Ramos (cell line): ENCODE data around the gene CD99L2.

Experiments
- in situ Hi-C: fragments of 300-500 bp; cut with MboI; formaldehyde crosslinking; loops from one replicate; pipeline ENCODE4 v1.14.3; 2022; ENCODE audit warnings: low sequenced_read_pairs; ENCODE audit not compliant: unreplicated experiment

Gene CD99L2, protein sequence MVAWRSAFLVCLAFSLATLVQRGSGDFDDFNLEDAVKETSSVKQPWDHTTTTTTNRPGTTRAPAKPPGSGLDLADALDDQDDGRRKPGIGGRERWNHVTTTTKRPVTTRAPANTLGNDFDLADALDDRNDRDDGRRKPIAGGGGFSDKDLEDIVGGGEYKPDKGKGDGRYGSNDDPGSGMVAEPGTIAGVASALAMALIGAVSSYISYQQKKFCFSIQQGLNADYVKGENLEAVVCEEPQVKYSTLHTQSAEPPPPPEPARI

GRCh38 chrX:150898343-150899190 is at the start of gene CD99L2:
CD99L2 (minus strand) TSS chrX:150898668; CDS start chrX:150898588, 80 bp downstream.
- in situ Hi-C loops = no loop called here

GRCh38 chrX:150944233-150944632 is 45.8 kb upstream of the CD99L2 start:
- in situ Hi-C loops = no loop called here

DNA sequence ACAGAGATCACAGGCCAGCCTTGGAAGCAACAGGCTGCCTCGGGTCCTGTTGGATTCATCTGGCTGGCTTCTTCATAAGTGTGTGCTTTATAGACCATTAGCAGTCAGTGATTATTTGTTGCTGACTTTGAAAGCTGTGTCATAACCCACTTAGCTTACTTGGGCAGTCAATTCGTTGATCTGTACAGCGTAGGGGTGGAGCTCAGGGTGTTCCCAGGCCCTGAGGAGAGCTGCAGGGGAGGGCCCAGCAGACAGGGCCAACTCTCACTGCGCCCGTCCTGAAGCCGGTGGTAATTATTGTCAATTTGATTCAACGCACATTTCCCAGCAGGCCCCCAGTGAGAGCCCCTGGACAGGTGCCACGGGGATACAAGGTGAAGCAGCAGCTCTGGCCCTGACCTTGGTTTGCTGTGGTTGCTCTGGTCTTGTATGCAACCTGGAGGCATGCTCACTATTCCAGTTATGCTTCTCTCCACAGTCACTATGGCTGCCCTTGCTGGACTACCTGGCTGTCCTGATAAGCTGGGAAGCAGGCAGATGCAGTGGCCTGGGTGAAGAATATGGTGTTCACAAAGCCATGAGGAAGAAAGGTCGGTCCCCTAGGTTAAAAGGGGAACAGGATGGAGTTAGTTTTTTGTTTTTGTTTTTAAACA is 44.6 kb upstream of the CD99L2 start:
- in situ Hi-C loops = no loop called here

- in situ Hi-C loops = no loop called here
Observed at GRCh38 chrX:150941580-150941979, 43.1 kb upstream of the CD99L2 start.

- in situ Hi-C loops = no loop called here
Observed at GRCh38 chrX:150940844-150941495, 42.5 kb upstream of the CD99L2 start.

DNA sequence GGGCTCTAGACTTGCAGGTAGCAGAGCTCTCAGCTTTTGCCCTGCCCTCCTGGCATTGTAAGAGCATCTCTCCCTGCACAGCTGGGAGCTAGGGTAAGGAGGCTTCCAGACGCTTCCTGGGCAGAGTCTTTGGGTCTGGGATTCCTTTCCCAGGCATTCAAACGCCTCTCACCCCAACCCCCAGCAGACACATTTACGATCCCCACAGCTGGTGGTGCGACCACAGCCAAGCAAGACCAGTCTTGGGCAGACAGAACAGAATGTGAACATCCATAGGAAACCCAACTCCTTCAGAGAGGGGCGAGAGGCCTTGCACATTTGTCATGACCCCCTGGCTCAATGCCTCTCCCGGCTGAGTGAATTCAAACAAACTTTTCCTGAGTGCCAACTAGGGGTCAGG is 38.1 kb upstream of the CD99L2 start:
- in situ Hi-C loops = no loop called here

DNA sequence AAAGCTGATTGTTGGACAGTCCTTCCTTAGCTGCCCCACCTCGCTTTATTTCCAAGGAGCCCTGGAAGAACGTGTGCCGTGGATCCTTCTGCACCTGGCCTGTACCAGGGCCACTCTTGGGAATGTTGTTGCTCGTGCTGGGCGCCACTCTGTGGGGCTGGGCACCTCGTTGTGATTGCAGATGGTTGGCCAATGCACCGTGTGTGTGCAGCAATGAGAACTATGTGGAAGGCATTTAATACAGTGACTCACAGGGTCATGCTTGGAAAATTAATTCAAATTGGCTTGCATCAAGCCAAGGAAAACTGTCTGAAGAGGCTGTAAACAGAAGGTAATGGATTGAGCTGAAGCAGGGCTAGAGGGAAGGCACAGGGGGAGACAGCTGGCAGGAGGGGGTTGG is 37.0 kb upstream of the CD99L2 start:
- in situ Hi-C loops = no loop called here

DNA sequence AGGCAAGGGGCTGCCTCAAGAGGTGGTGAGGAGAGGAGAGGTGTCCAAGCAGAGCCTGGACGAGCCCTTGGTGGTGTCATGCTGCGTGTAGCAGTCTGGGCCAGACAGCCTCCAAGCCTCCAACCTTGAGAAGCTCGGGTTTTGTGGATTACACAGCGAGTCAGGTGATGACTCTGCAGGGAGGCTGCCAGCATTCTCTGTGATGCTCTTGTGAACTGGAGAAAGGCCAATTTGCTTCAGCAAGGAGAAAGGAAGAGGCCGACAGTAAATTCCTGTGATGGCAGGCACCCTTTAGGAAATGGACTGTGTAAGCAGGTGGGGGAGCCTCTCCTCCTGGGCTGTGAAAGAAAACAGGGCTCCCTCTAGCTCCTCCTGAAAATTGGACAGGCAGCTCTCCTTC is 36.0 kb upstream of the CD99L2 start:
- in situ Hi-C loops = no loop called here

DNA sequence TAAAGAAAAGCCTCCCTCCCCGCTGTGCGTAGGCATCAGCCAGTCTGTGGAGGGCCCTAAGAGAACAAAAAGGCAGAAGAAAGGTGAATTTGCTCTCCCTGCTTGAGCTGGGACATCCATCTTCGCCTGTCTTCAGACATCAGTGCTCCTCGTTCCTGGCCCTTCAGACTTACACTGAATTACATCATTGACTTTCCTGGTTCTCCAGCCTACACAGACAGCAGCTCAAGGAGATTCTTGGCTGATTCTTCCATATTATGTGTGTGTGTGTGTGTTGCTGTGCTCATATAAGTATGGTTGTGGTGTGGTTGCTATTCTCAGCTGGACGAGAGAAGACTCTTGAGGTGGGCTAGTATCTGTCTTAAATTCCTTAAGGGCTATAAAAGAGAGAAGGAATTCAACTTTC is 35.5 kb upstream of the CD99L2 start:
- in situ Hi-C loops = no loop called here

- in situ Hi-C loops = no loop called here
Observed at GRCh38 chrX:150929058-150929457, 30.6 kb upstream of the CD99L2 start.

DNA sequence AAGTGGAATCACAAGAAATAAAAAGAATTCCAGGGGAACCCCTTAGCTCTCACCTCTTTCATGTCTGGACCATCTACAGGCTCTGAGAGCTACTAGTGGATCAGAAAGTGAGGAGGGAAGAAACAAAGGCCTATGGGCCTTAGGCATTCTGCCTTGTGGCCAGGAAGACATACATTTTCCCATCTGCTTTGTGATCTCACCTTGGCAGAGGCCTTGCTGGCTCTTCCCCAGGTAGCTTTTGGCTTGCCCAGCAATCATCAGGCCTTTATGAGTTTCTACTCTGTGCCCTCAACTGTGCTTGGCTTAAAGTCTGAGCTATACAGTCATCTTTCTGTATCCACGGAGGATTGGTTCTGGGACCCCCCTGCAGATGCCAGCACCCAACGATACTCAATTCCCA is 28.3 kb upstream of the CD99L2 start:
- in situ Hi-C loops = no loop called here

GRCh38 chrX:150926304-150926703 is 27.8 kb upstream of the CD99L2 start:
- in situ Hi-C loops = no loop called here

DNA sequence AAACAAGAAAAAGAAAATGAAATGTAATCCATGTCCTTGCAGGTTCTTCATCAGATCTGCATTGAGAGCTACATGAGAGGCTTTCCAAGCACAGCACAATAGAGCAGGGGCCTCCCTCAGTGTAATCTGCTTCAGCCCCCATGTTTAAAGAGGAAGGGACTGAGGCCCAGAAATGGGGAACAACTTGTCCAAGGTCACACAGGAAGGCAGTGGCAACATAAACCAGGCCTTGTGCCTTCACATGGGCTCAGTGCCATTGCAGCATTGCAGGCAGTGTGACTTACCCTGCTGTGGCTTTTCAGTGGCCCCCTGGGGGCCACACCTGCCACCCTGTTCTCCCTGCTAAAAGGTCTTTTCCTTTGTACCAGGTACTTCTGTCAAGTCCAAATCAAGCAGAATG is 20.9 kb upstream of the CD99L2 start:
- in situ Hi-C loops = no loop called here

GRCh38 chrX:150913511-150913910 is 15.0 kb upstream of the CD99L2 start:
- in situ Hi-C loops = no loop called here

GRCh38 chrX:150907474-150907873 is 9.0 kb upstream of the CD99L2 start:
- in situ Hi-C loops = no loop called here

DNA sequence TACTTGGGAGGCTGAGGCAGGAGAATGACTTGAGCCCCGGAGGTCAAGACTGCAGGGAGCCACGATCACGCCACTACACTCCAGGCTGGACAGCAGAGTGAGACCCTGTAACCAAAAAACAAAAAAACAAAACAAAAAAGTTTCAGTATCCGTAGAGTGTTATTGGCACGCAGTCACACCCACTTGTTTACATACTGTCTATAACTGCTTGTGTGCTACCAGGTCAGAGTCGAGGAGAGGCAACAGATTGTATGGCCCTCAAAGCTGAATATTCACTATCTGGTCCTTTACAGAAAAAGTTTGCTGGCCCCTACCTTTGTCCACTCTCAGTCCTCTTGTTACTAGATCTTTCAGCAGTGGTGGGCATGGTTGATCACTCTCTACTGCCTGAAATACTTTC is 8.2 kb upstream of the CD99L2 start:
- in situ Hi-C loops = no loop called here

GRCh38 chrX:150905293-150905692 is 6.8 kb upstream of the CD99L2 start:
- in situ Hi-C loops = no loop called here

GRCh38 chrX:150903110-150903508 is 4.6 kb upstream of the CD99L2 start:
- in situ Hi-C loops = no loop called here

DNA sequence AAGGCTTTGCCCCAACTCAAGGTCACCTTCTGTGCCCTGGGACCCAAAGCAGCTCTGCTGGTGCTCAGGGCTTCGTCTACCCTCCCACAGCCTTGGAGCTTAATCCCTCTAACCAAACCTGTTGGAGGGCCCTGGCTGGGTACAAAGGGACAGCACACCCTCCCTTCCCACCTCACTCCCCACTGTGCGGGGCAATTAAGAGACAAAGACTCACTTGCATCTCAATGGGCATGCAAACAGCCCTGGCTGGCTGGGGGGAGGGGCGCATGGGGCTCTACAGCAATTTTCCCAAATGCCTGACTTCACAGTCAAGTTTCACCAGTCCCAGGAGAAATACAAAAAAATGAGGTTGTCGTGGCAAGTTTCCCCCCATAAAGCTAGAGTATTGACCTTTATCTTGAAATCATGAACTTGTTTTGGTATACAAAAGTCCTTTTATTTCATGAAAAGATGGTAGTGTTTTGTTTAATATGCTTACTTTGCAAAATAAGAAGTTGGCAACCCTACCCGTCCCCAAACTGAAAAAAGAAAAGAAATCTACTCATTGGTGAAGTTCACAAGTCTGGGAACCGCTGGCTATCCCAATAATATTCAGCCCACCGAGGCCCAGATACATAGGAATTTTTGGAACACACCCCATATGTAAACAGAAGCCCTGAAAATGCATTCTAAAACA is 4.1 kb upstream of the CD99L2 start:
- in situ Hi-C loops = no loop called here

DNA sequence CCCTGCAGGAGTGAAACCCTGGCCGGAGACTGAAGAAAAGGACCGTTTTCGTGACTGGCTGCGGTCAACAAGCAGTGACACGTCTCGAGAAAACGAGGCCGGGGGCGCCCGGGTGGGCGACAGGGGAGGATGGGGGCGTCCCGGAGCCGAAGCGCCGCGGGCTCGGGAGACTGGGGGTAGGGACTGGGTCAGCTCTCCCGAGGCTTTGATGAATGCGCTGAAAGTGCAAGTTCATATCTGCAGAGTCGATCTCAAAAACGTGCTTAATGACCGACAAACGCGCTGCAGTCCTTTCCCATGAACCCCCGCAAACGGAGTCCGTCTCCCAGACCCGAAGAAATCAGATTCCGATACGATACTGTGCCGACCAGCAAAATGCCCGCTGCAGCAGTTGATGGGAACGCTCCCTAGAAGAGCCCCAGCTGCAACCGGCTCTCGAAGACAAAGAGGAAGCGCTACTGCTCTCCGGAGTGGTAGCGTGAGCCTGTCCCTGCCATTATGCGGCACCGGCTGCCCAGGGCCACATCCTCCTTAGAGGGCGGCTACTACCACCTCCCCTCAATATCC is 806 bp upstream of the CD99L2 start:
- in situ Hi-C loops = no loop called here
